GM18507 (cell line): ENCODE results near the gene FCF1.
A peak's percentile ranks its signal among the peaks of the same experiment; 100 is the strongest.
"Not testable (repeated sequence)": the region's sequence is repeated elsewhere in the genome, so short reads cannot be mapped to it uniquely, and the experiment has no call there.

ENCODE experiments used
- DNase-seq: peaks from one replicate; pipeline ENCODE4 v3.0.0; 2011; ENCODE audit warnings: low read depth; ENCODE audit not compliant: insufficient read length; ENCODE audit errors: extremely low spot score
- FAIRE-seq: peaks from 2 replicates; lab custom pipeline; 2011; peaks lifted over from hg19 to GRCh38; lab: Jason Lieb, UNC

Gene FCF1

DNA sequence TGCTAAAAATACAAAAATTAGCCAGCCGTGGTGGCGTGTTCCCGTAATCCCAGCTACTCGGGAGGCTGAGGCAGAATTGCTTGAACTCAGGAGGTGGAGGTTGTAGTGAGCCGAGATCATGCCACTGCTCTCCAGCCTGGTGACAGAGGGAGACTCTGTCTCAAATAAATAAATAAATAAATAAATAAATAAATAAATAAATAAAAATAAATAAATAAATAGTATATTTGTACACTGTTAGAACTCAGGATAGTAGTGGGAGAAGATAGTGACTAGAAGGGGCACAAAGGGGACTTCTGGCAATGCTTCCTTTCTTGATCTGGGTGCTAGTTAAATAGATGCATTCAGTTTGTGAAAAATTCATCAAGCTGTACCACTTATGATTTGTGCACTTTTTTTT lies 45.6 kb downstream of the FCF1 start:
- not testable (repeated sequence) for FAIRE-seq, DNase-seq

DNA sequence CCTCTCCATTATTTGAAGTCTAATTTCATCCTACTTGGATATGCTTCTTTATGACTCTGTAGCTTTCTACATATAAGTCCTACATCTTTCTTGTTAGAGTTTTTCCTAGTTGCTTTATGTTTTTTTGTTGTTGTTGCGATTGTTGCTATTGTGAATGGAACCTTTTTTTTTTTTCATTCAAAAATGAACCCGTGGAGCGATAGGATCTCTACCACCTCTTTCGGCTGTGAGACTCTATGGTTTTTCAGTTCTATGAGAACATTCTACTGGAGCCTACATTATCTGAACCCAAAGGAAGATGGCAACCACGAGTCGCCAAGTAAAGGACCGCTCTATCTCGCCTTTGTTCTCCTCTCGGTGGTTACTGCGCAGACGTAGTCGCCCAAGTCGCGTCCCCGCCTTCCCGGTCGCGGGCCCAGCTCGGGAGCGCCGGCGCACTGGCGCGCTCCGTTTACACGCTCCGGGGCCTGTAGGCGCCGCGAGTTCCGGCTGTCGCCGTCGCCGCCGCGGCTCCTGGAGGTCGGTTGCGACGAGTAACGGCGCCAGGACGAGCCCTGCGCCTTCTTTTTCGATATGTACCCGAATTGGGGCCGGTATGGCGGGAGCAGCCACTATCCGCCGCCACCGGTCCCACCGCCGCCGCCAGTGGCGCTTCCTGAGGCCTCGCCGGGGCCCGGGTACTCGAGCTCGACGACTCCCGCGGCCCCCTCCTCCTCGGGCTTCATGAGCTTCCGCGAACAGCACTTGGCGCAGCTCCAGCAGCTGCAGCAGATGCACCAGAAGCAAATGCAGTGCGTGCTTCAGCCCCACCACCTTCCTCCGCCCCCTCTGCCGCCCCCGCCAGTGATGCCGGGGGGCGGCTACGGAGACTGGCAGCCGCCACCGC lies 50.2 kb downstream of the FCF1 start, which contains the start of gene YLPM1:
Gene YLPM1 (plus strand): TSS at position 400 of the 886 bp plus-strand sequence. CDS start 174 bp downstream, at position 574.
- FAIRE-seq (peak; percentile 97), DNase-seq (peak; percentile 88)

DNA sequence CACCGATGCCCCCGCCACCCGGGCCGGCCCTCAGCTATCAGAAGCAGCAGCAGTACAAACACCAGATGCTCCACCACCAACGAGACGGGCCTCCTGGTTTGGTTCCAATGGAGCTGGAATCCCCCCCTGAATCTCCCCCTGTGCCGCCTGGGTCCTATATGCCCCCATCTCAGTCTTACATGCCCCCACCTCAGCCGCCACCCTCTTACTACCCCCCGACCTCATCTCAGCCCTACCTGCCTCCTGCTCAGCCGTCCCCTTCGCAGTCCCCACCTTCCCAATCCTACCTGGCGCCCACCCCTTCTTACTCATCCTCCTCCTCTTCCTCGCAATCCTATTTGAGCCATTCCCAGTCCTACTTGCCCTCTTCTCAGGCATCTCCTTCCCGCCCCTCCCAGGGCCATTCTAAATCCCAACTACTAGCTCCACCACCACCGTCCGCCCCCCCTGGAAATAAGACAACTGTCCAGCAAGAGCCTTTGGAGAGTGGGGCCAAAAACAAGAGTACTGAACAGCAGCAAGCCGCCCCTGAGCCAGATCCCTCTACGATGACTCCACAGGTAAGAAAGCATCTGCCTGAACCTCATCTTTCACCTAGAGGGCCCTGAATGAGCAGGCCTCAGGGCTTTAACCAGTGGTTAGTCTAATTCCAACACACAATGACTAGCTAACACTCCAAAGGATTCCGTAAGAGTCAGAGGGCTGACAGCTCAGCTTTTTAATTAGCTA lies 51.0 kb downstream of the FCF1 start:
- no peak for FAIRE-seq
- DNase-seq: no peak

DNA sequence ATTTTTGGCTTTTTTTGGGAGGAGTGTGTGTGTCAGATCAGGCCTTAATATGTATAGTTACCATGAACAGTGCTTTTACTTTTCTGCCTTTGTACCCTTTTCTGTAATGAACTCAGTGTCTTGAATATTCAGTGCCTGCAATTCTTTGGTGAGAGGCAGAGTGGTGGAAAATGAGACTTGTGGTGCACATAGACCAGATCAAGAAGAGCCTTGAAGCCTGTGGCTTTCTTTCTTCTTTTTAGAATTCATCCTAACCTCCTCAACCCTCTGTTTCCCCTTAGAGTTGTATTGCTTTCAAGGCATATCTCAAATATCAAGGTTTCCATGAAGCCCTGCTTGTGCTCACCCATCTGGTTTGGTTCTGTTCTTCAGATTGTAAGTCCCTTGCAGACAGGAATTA lies 52.8 kb downstream of the FCF1 start:
- no peak for DNase-seq
- peak; percentile 35 for FAIRE-seq

DNA sequence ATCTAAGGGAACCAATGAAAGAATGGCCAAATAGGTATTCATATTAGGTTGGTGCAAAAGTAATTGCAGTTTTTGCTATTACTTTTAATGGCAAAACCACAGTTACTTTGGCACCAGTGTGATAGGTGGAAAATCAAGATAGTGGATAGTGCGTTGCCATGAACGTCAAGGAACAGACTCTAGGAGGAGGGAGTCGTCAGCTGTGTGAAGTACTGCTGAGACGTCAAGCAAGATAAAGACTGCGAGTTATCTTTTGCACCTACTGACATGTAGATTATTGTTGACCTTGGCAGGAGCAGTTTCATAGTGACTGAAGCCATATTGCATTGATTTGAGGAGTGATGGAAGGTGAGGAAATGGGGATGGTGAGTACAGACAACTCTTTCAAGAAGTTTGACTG lies 58.5 kb downstream of the FCF1 start:
- DNase-seq (no peak), FAIRE-seq (no peak)

DNA sequence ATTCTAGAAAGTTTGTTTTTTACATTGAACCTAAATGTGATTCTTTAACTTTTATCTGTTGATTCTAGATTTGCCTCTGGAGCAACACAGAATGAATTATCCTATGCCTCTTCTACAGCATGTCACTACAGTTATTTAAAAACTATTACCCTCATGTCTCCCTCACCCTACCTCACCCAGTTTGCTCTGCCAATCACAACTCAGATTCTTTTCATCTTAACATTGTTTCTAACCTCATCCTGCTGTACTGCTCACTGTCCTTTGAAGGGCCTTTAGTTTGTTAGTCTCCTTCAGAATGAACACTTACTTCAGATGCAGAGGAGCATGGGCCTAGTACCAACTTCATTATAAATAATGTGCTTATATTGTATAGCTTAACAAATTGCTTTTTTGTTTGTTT lies 71.7 kb downstream of the FCF1 start:
- no peak for FAIRE-seq

DNA sequence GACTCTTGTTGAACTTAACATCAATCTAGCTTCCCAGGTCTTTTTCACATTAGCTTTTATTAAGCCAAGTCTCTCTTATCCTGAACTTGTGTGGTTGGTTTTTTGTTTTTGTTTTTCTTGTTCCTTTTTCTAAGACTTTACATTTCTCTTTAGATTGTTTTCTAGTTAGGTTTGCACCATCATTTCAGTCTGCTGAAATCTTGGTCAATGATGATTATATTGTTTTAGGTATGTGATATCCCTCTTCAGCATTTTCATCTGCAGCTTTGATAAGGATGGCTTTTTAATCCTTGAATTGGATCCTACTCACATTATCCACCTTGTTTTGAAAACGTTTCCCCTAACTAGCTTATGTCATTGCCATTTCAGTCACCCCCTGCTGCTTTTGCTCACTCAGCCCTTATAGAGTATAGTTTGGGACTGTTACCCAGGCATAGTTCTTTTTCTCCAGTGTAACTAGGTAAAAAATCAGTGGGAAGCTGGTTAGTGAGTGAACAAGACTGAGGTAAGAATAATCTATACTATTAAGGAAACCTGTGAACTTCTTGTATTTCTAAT lies 72.2 kb downstream of the FCF1 start:
- DNase-seq (no peak), FAIRE-seq (no peak)

More for the DNA sequence above, 71.7 kb downstream of the FCF1 start:
- DNase-seq: no peak

DNA sequence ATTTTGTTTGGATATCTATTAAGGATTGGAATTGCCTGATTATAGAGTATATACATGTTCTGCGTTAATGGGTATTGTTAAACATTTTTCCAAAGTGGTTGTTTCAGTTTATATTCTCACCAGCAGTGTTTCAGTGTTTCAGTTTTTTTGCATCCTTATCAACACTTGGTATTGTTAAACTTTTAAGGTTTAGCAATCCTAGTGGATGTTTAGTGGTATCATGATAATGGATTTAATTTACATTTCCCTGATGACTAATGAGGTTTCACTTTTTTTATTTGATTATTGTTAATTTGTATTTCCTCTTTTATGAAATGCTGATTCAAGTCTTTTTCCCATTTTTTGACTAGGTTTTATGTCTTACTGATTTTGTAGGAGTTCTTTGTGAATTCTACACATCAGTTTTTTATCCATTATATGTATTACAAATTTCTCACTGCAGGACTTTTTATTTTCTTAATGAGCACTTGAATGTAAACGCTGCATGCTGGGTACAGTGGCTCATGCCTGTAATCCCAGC lies 73.9 kb downstream of the FCF1 start:
- no peak for FAIRE-seq
- no peak for DNase-seq
